Neural cell (in vitro differentiated cells): ENCODE data around the gene TAF6. TPM values are rescaled to one million over a fixed set of nuclear protein-coding genes. Genes with fewer than 3 reads are reported as not detected.

ENCODE experiments used
- H2AFZ ChIP-seq: fragments of 200-600, 300-800 bp; sonication (generic), shearing (Covaris generic); 2 replicates; pipeline ENCODE4 v1.6.0; 2014; ENCODE audit warnings: low read depth, mild to moderate bottlenecking, antibody characterized with exemption, low read length, moderate library complexity
- H3F3A ChIP-seq: fragments of 200-600 bp; shearing (Covaris generic); 2 replicates; pipeline ENCODE4 v1.6.1; 2016; ENCODE audit warnings: mild to moderate bottlenecking, moderate library complexity, mixed read lengths, antibody characterized with exemption, low read length; ENCODE audit not compliant: insufficient read depth, poor library complexity, severe bottlenecking
- H3K27ac ChIP-seq: fragments of 200-600, 300-800 bp; sonication (generic), shearing (Covaris generic); 2 replicates; pipeline ENCODE4 v1.5.1; 2014; ENCODE audit warnings: mild to moderate bottlenecking, low read length, moderate library complexity
- H3K27me3 ChIP-seq: fragments of 300-800, 200-600 bp; sonication (generic), shearing (Covaris generic); 2 replicates; pipeline ENCODE4 v1.6.0; 2014; ENCODE audit warnings: mild to moderate bottlenecking, low read depth, low read length, moderate library complexity; ENCODE audit not compliant: insufficient read depth
- H3K36me3 ChIP-seq: fragments of 300-800, 200-600 bp; sonication (generic), shearing (Covaris generic); 2 replicates; pipeline ENCODE4 v1.5.1; 2014; ENCODE audit warnings: mild to moderate bottlenecking, antibody characterized with exemption, low read length, moderate library complexity; ENCODE audit not compliant: insufficient read depth
- H3K4me2 ChIP-seq: fragments of 300-800, 200-600 bp; sonication (generic), shearing (Covaris generic); 2 replicates; pipeline ENCODE4 v1.6.0; 2014; ENCODE audit warnings: mild to moderate bottlenecking, low read length
- H3K4me3 ChIP-seq: fragments of 300-800, 200-600 bp; sonication (generic), shearing (Covaris generic); 2 replicates; pipeline ENCODE4 v1.5.1; 2014; ENCODE audit warnings: mild to moderate bottlenecking, low read length, moderate library complexity
- H3K79me2 ChIP-seq: fragments of 200-600 bp; shearing (Covaris generic); replicated peaks from 2 replicates; pipeline ENCODE4 v1.6.0; 2014; ENCODE audit warnings: mild to moderate bottlenecking, low read length, moderate library complexity; ENCODE audit not compliant: insufficient read depth
- H3K9ac ChIP-seq: fragments of 300-800, 200-600 bp; sonication (generic), shearing (Covaris generic); 2 replicates; pipeline ENCODE4 v1.6.1; 2016; ENCODE audit warnings: mild to moderate bottlenecking, low read length, mixed read lengths
- H3K9me2 ChIP-seq: fragments of 200-600 bp; shearing (Covaris generic); 2 replicates; pipeline ENCODE4 v1.6.1; 2016; ENCODE audit warnings: mild to moderate bottlenecking, low read length, mixed read lengths; ENCODE audit not compliant: insufficient read depth
- H3K9me3 ChIP-seq: fragments of 200-600, 300-800 bp; sonication (generic), shearing (Covaris generic); 2 replicates; pipeline ENCODE4 v1.6.1; 2016; ENCODE audit warnings: mild to moderate bottlenecking, mixed run types, low read length, moderate library complexity, mixed read lengths
- H4K20me1 ChIP-seq: fragments of 200-600 bp; shearing (Covaris generic); 2 replicates; pipeline ENCODE4 v1.6.1; 2016; ENCODE audit warnings: mild to moderate bottlenecking, mixed run types; ENCODE audit not compliant: insufficient read depth
- EP300 ChIP-seq: fragments of 450-650 bp; conservative IDR thresholded peaks from 2 replicates; pipeline ENCODE4 v1.6.1; 2014; ENCODE audit warnings: antibody characterized with exemption, mild to moderate bottlenecking, moderate library complexity; ENCODE audit not compliant: poor library complexity, severe bottlenecking
- EZH2 ChIP-seq: fragments of 200-600, 300-800 bp; shearing (Covaris generic), sonication (generic); IDR thresholded peaks from 2 replicates; pipeline ENCODE4 v1.6.1; 2014; ENCODE audit warnings: antibody characterized with exemption, low read length, borderline replicate concordance, mild to moderate bottlenecking; ENCODE audit not compliant: insufficient read depth, poor library complexity, severe bottlenecking
- MXI1 ChIP-seq: fragments of 450-650 bp; conservative IDR thresholded peaks from 2 replicates; pipeline ENCODE4 v1.6.1; 2014; ENCODE audit warnings: antibody characterized with exemption, mild to moderate bottlenecking; ENCODE audit not compliant: poor library complexity, severe bottlenecking
- POLR2AphosphoS5 ChIP-seq: IDR thresholded peaks from 2 replicates; pipeline ENCODE4 v1.6.1; 2012
- RAD21 ChIP-seq: fragments of 450-650 bp; conservative IDR thresholded peaks from 2 replicates; pipeline ENCODE4 v1.6.1; 2014; ENCODE audit warnings: antibody characterized with exemption, mild to moderate bottlenecking, moderate library complexity
- SMC3 ChIP-seq: fragments of 450-650 bp; conservative IDR thresholded peaks from 2 replicates; pipeline ENCODE4 v1.6.1; 2014; ENCODE audit warnings: antibody characterized with exemption, mild to moderate bottlenecking, moderate library complexity; ENCODE audit not compliant: poor library complexity
- TAF1 ChIP-seq: IDR thresholded peaks from 2 replicates; pipeline ENCODE4 v1.6.1; 2012; ENCODE audit warnings: low read depth
- polyA plus RNA-seq: library from polyadenylated mRNA; depleted of rRNA; stranded (reverse); fragments of >200 nt; gene quantifications from 2 replicates; pipeline ENCODE4 v1.2.3, GENCODE V29; 2014
- TF ChIP-seq, protein P1 (sequence below): fragments of 450-650 bp; IDR thresholded peaks from 2 replicates; pipeline ENCODE4 v1.5.1; 2014; ENCODE audit warnings: antibody characterized with exemption, mild to moderate bottlenecking, moderate library complexity; ENCODE audit not compliant: poor library complexity, severe bottlenecking
- TF ChIP-seq, protein P2 (sequence below): IDR thresholded peaks from 2 replicates; pipeline ENCODE4 v1.6.1; 2012; ENCODE audit warnings: borderline replicate concordance

Gene TAF6
- polyA plus RNA-seq, 1 donor from 2014 or later: 23.4 TPM

DNA sequence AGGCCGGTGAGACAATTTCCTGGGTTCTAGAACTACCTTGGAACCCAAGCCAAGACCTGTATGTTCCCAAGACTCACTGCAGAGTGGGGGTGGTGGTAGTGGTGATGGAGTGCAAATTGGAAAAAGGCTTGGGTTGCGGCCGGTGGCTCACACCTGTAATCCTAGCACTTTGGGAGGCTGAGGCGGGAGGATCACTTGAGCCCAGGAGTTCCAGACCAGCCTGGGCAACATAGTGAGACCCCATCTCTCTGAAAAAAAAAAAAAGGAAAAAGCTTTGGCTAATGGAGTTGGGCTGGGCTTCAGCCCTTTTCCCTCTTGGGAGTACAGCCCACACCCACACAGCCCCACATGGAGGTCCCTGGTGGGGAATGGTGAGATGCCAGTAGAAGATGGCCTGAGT, 13.6 kb downstream of the TAF6 start:
- Histone ChIP-seq H4K20me1 (no peaks in the 10 kb centered on the region), H3F3A (no peaks in the 10 kb centered on the region), H3K36me3 (no peaks in the 10 kb centered on the region), H3K9ac (no peak overlapping the region), H3K27ac (no peak overlapping the region), H3K27me3 (no peaks in the 10 kb centered on the region), H2AFZ (no peak overlapping the region), H3K4me2 (no peak overlapping the region), H3K79me2 (no peaks in the 10 kb centered on the region), H3K9me2 (no peaks in the 10 kb centered on the region), H3K4me3 (no peak overlapping the region), H3K9me3 (no peaks in the 10 kb centered on the region)
- TF ChIP-seq MXI1 (no peak), POLR2AphosphoS5 (no peak), EZH2 (no peak), EP300 (no peak), RAD21 (no peak), SMC3 (no peak), TAF1 (no peak)
- TF ChIP-seq, protein P1, sequence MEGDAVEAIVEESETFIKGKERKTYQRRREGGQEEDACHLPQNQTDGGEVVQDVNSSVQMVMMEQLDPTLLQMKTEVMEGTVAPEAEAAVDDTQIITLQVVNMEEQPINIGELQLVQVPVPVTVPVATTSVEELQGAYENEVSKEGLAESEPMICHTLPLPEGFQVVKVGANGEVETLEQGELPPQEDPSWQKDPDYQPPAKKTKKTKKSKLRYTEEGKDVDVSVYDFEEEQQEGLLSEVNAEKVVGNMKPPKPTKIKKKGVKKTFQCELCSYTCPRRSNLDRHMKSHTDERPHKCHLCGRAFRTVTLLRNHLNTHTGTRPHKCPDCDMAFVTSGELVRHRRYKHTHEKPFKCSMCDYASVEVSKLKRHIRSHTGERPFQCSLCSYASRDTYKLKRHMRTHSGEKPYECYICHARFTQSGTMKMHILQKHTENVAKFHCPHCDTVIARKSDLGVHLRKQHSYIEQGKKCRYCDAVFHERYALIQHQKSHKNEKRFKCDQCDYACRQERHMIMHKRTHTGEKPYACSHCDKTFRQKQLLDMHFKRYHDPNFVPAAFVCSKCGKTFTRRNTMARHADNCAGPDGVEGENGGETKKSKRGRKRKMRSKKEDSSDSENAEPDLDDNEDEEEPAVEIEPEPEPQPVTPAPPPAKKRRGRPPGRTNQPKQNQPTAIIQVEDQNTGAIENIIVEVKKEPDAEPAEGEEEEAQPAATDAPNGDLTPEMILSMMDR: no peak
- TF ChIP-seq, protein P2, sequence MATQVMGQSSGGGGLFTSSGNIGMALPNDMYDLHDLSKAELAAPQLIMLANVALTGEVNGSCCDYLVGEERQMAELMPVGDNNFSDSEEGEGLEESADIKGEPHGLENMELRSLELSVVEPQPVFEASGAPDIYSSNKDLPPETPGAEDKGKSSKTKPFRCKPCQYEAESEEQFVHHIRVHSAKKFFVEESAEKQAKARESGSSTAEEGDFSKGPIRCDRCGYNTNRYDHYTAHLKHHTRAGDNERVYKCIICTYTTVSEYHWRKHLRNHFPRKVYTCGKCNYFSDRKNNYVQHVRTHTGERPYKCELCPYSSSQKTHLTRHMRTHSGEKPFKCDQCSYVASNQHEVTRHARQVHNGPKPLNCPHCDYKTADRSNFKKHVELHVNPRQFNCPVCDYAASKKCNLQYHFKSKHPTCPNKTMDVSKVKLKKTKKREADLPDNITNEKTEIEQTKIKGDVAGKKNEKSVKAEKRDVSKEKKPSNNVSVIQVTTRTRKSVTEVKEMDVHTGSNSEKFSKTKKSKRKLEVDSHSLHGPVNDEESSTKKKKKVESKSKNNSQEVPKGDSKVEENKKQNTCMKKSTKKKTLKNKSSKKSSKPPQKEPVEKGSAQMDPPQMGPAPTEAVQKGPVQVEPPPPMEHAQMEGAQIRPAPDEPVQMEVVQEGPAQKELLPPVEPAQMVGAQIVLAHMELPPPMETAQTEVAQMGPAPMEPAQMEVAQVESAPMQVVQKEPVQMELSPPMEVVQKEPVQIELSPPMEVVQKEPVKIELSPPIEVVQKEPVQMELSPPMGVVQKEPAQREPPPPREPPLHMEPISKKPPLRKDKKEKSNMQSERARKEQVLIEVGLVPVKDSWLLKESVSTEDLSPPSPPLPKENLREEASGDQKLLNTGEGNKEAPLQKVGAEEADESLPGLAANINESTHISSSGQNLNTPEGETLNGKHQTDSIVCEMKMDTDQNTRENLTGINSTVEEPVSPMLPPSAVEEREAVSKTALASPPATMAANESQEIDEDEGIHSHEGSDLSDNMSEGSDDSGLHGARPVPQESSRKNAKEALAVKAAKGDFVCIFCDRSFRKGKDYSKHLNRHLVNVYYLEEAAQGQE: no peak

DNA sequence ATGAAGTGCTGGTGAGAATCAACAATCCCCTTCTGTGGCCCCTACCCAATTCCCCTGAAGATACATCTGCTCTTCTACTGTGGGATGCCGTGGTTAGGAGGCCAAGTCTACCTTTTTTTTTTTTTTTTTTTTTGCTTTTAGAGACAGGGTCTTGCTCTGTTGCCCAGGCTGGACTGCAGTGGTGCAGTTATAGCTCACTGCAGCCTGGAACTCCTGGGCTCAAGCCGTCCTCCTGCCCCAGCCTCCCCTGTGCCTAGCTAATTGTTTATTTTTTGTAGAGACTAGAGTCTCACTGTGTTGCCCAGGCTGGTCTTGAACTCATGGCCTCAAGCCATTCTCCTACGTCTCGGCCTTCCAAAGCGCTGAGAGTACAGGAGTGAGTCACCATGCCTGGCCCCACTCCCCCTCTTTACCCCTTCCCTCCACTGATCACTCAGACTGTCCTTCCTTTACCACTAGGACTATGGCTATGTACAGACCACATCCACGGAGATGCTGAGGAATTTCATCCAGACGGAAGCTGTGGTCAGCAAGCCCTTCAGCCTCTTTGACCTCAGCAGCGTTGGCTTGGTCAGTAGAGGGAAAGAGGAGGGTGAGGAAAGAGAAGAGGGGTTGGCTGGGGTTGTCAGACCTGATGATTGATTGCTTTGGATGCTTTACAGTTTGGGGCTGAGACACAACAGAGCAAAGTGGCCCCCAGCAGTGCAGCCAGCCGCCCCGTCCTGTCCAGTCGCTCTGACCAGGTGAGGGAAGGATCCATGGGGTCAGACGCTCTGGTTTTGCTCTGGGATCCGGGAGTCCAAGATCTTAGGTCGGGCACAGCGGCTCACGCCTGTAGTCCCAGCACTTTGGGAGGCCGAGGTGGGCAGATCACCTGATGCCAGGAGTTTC, 16.0 kb downstream of the TAF6 start:
- H3K9me2 ChIP-seq: no peaks in the 10 kb centered on the region
- H2AFZ ChIP-seq: no peak overlapping the region
- no peaks in the 10 kb centered on the region for H3K9me3 ChIP-seq
- peaks cover 22% of the 10 kb centered on the region for H3K79me2 ChIP-seq
- no peaks in the 10 kb centered on the region for H3K27me3 ChIP-seq
- no peaks in the 10 kb centered on the region for H4K20me1 ChIP-seq
- H3K4me3 ChIP-seq: peak overlapping the region; percentile 78
- no peaks in the 10 kb centered on the region for H3F3A ChIP-seq
- no peak for TF ChIP-seq EZH2
- TF ChIP-seq RAD21: no peak
- no peak for TF ChIP-seq SMC3
- no peak for TF ChIP-seq EP300
- no peak for TF ChIP-seq POLR2AphosphoS5
- no peak for TF ChIP-seq MXI1
- TF ChIP-seq TAF1: no peak
- TF ChIP-seq, protein P2: no peak
- TF ChIP-seq, protein P1: no peak
- no peak overlapping the region for H3K27ac ChIP-seq
- H3K9ac ChIP-seq: peak overlapping the region; percentile 93
- no peak overlapping the region for H3K4me2 ChIP-seq
- peaks cover 8% of the 10 kb centered on the region for H3K36me3 ChIP-seq
